Fibroblast of lung (primary cell): ENCODE data around the gene POLK. TPM values are rescaled to one million over a fixed set of nuclear protein-coding genes. Genes with fewer than 3 reads are reported as not detected.

Experiments
- DNase-seq, 2 donors: peaks; one replicate each; pipeline versions ENCODE4 v3.0.0 to v3.0.0-alpha.2; 2010; ENCODE audit warnings: low read depth in 2 of 2
- H2AFZ ChIP-seq: 2 replicates; pipeline ENCODE4 v1.5.1; 2012; ENCODE audit warnings: low read length, control low read depth, inconsistent platforms
- H3K27ac ChIP-seq: 2 replicates; pipeline ENCODE4 v1.5.1; 2011; ENCODE audit warnings: low read length, control low read depth; ENCODE audit not compliant: insufficient read depth
- H3K27me3 ChIP-seq: 2 replicates; pipeline ENCODE4 v1.5.1; 2011; ENCODE audit warnings: mild to moderate bottlenecking, low read length; ENCODE audit not compliant: control insufficient read depth, insufficient read depth
- H3K36me3 ChIP-seq: 2 replicates; pipeline ENCODE4 v1.5.1; 2011; ENCODE audit warnings: low read length; ENCODE audit not compliant: control insufficient read depth, insufficient read depth
- H3K4me1 ChIP-seq: 2 replicates; pipeline ENCODE4 v1.5.1; 2011; ENCODE audit warnings: low read length; ENCODE audit not compliant: control insufficient read depth, insufficient read depth; ENCODE audit errors: extremely low read depth
- H3K4me2 ChIP-seq: 2 replicates; pipeline ENCODE4 v1.5.1; 2011; ENCODE audit warnings: low read length, control low read depth; ENCODE audit not compliant: insufficient read depth; ENCODE audit errors: extremely low read depth
- H3K4me3 ChIP-seq, 4 experiments: fragments of 200-600 bp in 1 of 4; sonication (generic) in 1 of 4; replicated peaks in 1 of 4; 2 replicates each; pipeline ENCODE4 v1.5.1; 2011 to 2016; ENCODE audit warnings: low read length in 4 of 4, low read depth in 3 of 4, mild to moderate bottlenecking in 3 of 4, control low read depth in 2 of 4, inconsistent platforms in 1 of 4, mixed read lengths in 1 of 4; ENCODE audit not compliant: insufficient read depth in 1 of 4; ENCODE audit errors: control extremely low read depth in 1 of 4
- H3K79me2 ChIP-seq: 2 replicates; pipeline ENCODE4 v1.5.1; 2012; ENCODE audit warnings: mild to moderate bottlenecking, low read length, inconsistent platforms; ENCODE audit not compliant: control insufficient read depth, insufficient read depth
- H3K9ac ChIP-seq: 2 replicates; pipeline ENCODE4 v1.5.1; 2011; ENCODE audit warnings: mild to moderate bottlenecking, low read length, control low read depth; ENCODE audit not compliant: insufficient read depth
- H3K9me3 ChIP-seq: 2 replicates; pipeline ENCODE4 v1.5.1; 2012; ENCODE audit warnings: low read depth, low read length; ENCODE audit not compliant: control insufficient read depth, insufficient read depth
- H4K20me1 ChIP-seq: 2 replicates; pipeline ENCODE4 v1.5.1; 2011; ENCODE audit warnings: low read length; ENCODE audit not compliant: control insufficient read depth, insufficient read depth; ENCODE audit errors: extremely low read depth
- CTCF ChIP-seq, 2 donors: IDR thresholded peaks in 1 of 2; conservative IDR thresholded peaks in 1 of 2; 1 replicate in 1 of 2; 2 replicates in 1 of 2; pipeline ENCODE4 v1.5.1; 2011 to 2012; ENCODE audit warnings: low read length in 2 of 2, control low read depth in 1 of 2, inconsistent platforms in 1 of 2, low read depth in 1 of 2, mild to moderate bottlenecking in 1 of 2
- EZH2 ChIP-seq: IDR thresholded peaks from 2 replicates; pipeline ENCODE4 v1.5.1; 2012; ENCODE audit warnings: low read length, control low read depth, mild to moderate bottlenecking; ENCODE audit errors: missing control alignments
- polyA plus RNA-seq, 2 donors: library from polyadenylated mRNA; depleted of rRNA in 1 of 2; stranded (reverse) in 1 of 2; unstranded in 1 of 2; fragments of >200 nt; gene quantifications; 2 replicates each; pipeline ENCODE4 v1.2.1, GENCODE V29; 2011 to 2012; ENCODE audit warnings: missing spikeins in 1 of 2
- total RNA-seq: library from RNA; depleted of rRNA; stranded (reverse); fragments of >200 nt; gene quantifications from 2 replicates; pipeline ENCODE4 v1.2.1, GENCODE V29; 2014

Gene POLK
- total and polyA plus RNA-seq, 2 donors (not counting 1 experiment from before 2014, with no cell fraction given), result 32.0 to 44.9 TPM

DNA sequence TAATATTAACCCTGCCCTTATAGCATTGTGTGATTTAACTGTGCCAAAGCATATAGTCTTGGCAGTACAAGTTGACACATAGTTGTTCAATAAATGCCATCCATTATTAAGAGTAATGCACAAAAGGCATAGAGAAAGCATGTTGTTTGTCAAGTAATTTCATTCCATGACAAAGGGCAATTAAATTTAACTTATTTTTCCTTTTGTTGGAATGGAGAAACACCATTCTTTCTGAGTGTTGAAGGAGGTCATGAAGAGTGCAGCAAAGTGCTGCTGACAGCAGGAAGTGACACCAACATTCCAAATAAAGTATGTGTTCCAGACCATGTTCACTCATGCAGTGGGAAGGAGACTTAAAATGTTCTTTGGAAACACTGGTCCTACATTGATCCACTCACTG is 128.7 kb downstream of the POLK start:
- Histone ChIP-seq H3K9me3 (no peaks in the 10 kb centered on the region), H3K79me2 (no peaks in the 10 kb centered on the region), H4K20me1 (no peaks in the 10 kb centered on the region), H3K9ac (no peak overlapping the region), H3K36me3 (no peaks in the 10 kb centered on the region), H3K4me2 (no peak overlapping the region), H3K27ac (peak overlapping the region; percentile 51), H2AFZ (no peak overlapping the region), H3K27me3 (no peaks in the 10 kb centered on the region), H3K4me1 (no peaks in the 10 kb centered on the region), H3K4me3 (no peak overlapping the region)
- TF ChIP-seq EZH2, result no peak
- TF ChIP-seq CTCF (conservative IDR thresholded peaks at IDR 0.05 in 1 of 2, IDR thresholded peaks at IDR 0.05 in 1 of 2; ENCODE audit: low read depth in 1 of 2, low read length in 2 of 2), result no peak
- DNase-seq, result peak; percentile 49 to 95

- Histone ChIP-seq H3K27ac (peak overlapping the region; percentile 31), H2AFZ (no peak overlapping the region), H3K27me3 (no peaks in the 10 kb centered on the region), H3K4me1 (no peaks in the 10 kb centered on the region), H3K4me3 (no peak overlapping the region), H3K9ac (no peak overlapping the region), H3K9me3 (no peaks in the 10 kb centered on the region), H4K20me1 (no peaks in the 10 kb centered on the region), H3K36me3 (no peaks in the 10 kb centered on the region), H3K4me2 (peak overlapping the region; percentile 25), H3K79me2 (no peaks in the 10 kb centered on the region)
- peak in 1 of 2 donors; percentile 49 for DNase-seq
- TF ChIP-seq EZH2 (no peak), CTCF (conservative IDR thresholded peaks at IDR 0.05 in 1 of 2, IDR thresholded peaks at IDR 0.05 in 1 of 2; ENCODE audit: low read depth in 1 of 2, low read length in 2 of 2) (no peak)
These were observed 129.1 kb downstream of the POLK start for GRCh38 chr5:75640826-75641225.

GRCh38 chr5:75648712-75649111 is 137.0 kb downstream of the POLK start:
- Histone ChIP-seq H3K36me3 (no peaks in the 10 kb centered on the region), H3K4me3 (no peak overlapping the region), H3K4me2 (no peak overlapping the region), H3K27me3 (no peaks in the 10 kb centered on the region), H3K9ac (no peak overlapping the region), H3K4me1 (no peaks in the 10 kb centered on the region), H3K27ac (no peak overlapping the region), H4K20me1 (no peaks in the 10 kb centered on the region), H3K79me2 (no peaks in the 10 kb centered on the region), H2AFZ (no peak overlapping the region), H3K9me3 (no peaks in the 10 kb centered on the region)
- DNase-seq, result no peak
- no peak for TF ChIP-seq CTCF (conservative IDR thresholded peaks at IDR 0.05 in 1 of 2, IDR thresholded peaks at IDR 0.05 in 1 of 2; ENCODE audit: low read depth in 1 of 2, low read length in 2 of 2)
- TF ChIP-seq EZH2, result no peak

Other genes starting within 250 kb of the POLK start
- 100 and 225 TPM in 2 replicates for gene HMGCR, start 174.7 kb upstream of the POLK start, total RNA-seq
- 76.0 and 132 TPM in 2 replicates for gene HMGCR, start 174.7 kb upstream of the POLK start, polyA plus RNA-seq
- gene CERT1, start 262 bp upstream of the POLK start, total RNA-seq, result 36.0 and 36.5 TPM in 2 replicates
- 16.7 and 18.0 TPM in 2 replicates for gene CERT1, start 262 bp upstream of the POLK start, polyA plus RNA-seq
- 0.51 and 0.66 TPM in 2 replicates for gene ANKDD1B, start 99.6 kb downstream of the POLK start, total RNA-seq
- gene ANKDD1B, start 99.6 kb downstream of the POLK start, polyA plus RNA-seq, result 0.03 and 0.07 TPM in 2 replicates
- gene POC5, start 205.5 kb downstream of the POLK start, total RNA-seq, result 13.9 and 17.0 TPM in 2 replicates
- gene POC5, start 205.5 kb downstream of the POLK start, polyA plus RNA-seq, result 9.2 and 11.3 TPM in 2 replicates